Measurements from ENCODE around the gene RGS9.

The RGS9 gene

DNA sequence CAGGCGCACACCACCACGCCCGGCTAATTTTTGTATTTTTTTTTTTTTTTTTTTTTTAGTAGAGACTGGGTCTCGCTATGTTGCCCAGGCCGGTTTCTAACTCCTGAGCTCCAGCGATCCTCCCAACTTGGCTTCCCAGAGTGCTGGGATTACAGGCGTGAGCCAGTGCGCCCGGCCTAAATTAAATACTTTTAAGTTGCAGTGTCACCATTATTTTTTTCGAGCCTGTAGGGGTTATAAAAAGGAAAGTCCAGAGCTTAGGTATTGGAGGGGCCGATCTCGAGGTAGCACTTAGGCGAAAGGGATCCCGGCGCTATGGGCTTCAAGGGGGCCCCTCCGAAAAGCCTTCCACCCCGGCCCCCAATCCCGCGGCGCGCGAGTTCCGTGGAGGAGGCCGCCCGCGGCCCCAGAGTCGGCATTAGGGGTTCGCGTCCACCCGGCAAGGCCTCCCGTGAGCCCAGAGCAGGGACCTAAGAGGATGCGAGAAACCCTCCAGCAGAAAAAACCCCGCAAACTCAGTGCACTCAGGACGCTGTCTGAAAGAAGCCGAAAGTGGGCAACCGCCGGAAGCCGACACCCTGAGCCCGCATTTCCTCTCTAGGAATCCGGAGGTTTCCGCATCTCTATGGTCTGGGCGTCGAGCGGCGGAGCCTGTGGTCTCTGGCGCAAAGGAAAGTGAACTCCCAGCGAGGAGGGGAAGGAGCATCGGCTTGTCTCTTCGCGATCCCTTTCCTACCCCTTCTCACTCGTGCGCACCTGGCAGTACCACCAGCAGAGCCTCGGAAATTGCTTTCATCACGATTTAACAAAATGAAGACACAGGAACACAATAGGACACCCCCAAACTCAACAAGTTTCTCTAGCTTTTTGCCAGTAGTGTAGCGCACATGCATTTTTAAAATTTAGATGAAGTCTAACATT is 14.1 kb upstream of the RGS9 start:
- FAIRE-seq (peak; percentile 65), DNase-seq (ENCODE audit: insufficient read length, low spot score) (peak; percentile 89)
- TF ChIP-seq POLR2A (IDR thresholded peaks at IDR 0.05; ENCODE audit: low read depth, low read length): peak; percentile 49

DNA sequence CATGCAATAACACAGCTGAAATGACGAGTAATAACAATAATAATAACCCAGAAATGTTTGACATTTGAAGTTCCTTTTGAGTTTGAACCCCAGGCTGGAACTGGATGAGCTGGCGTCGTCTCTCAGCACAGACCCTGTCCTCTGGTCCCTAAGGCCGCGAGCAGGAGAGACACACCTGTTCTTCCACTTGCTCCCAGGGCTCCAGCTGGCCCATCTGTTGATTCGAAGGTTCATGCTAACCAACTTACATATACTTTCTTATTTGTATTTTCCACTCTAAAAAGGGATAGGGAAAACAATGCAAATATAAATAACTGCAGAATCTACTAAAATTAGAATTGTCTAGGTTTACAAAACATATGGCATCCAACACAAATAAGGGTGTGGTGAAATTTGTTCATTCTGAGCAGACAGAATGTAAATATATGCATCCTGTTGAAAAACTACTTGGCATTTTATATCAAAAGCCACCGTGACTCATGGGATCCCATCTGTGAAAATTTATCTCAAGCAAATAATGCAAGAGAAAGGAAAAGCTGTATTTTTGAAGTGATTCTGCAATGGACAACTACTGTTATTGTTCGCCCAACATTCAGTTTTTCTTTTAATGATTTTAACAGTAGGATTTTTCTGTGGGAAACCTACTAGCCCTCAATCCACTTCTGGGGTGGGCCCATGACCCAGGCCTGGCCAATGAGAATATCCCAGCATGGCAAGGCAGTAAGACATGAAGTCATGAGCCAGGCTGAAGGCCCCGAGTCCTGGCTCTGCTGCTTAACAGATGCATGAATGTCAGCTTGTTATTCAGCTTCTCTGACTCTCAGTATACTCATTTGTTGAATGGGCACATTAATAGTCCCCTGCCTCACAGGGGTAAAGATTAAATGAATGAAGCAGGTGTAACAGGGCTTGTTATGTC is 13.2 kb upstream of the RGS9 start:
- FAIRE-seq (no peak), DNase-seq (ENCODE audit: insufficient read length, low spot score) (no peak)

DNA sequence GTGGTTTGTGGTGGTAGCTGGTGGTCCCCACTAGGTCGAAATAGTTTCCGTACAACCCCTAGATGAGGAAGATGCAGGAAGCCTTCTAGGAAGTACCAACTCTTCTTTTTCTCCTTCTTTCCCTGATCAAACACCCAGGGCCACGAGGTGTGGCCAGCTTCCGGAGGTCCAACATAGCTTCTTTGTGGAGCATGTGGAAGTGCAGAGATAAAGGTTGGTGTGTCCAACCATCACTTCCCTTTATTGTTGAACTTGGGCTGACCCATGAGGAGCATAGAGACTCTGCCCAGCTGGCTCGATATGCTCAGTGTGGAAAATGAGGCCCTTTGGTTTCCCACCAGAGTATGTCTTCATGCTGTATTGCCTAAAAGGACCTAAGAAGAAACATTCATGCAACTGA is 6.3 kb upstream of the RGS9 start:
- FAIRE-seq (no peak), DNase-seq (ENCODE audit: insufficient read length, low spot score) (no peak)
- TF ChIP-seq POLR2A (IDR thresholded peaks at IDR 0.05; ENCODE audit: low read depth, low read length): no peak

More for the DNA sequence above, 13.2 kb upstream of the RGS9 start:
- TF ChIP-seq POLR2A (IDR thresholded peaks at IDR 0.05; ENCODE audit: low read depth, low read length): no peak

DNA sequence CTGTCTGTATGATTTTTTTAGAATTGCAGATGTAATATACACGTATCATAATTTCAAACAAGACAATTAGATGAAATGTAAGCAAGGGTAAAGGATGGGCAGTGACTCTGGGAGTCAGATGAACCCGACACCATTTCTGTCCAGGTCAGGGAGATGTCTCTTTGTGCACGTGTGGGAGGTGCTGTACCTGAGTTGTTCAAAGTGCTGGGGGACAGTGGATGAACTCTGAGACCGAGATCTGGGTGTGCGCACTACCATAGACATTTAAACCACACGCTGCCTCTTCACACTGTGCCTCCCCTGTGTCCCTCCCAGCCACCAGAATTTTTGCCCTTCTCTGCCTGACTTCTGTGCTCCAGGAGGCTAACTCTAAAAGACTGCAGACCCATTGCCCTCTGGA is 5.9 kb upstream of the RGS9 start:
- no peak for FAIRE-seq
- no peak for TF ChIP-seq POLR2A (IDR thresholded peaks at IDR 0.05; ENCODE audit: low read depth, low read length)
- no peak for DNase-seq (ENCODE audit: insufficient read length, low spot score)

DNA sequence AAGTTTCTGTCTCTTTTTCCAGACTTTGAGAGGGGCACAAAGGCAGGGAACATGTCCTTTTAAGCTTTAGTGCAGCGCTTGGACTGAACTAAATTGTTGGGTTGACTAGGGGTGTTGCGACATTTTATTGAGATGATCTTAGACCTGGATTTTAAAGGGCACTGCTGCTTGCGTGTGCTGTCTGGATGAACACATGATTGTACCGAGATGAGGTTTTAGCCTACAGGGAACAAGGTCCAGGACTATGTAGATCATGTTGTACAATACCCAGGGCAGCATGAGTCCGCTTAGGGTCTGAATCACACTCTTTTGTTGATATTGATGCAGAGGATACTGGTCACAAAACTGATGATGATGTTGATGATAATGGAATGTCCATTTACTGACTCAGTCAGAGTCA is 5.2 kb upstream of the RGS9 start:
- TF ChIP-seq POLR2A (IDR thresholded peaks at IDR 0.05; ENCODE audit: low read depth, low read length): no peak
- peak; percentile 86 for DNase-seq (ENCODE audit: insufficient read length, low spot score)

DNA sequence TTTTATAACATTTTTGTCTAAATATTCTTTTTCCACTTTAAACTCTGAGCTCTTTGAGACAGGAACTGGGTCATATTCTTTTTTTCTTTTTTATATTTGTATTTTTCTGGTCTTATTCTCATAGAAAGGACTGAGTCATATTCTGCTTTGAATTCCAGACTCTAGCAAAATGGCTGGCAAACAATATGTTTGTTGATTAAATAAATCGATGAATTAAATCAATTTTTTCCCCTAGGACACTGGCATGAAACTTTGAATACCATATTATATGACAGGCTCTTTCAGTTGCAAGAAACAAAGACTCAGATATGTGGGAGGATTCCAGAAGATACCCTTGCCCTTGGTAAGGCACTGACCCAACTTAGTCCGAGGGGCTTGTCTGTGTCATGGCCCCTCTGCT is 3.1 kb upstream of the RGS9 start:
- TF ChIP-seq POLR2A (IDR thresholded peaks at IDR 0.05; ENCODE audit: low read depth, low read length): no peak
- no peak for DNase-seq (ENCODE audit: insufficient read length, low spot score)
- FAIRE-seq: no peak

More for the DNA sequence above, 5.2 kb upstream of the RGS9 start:
- FAIRE-seq: peak; percentile 87

DNA sequence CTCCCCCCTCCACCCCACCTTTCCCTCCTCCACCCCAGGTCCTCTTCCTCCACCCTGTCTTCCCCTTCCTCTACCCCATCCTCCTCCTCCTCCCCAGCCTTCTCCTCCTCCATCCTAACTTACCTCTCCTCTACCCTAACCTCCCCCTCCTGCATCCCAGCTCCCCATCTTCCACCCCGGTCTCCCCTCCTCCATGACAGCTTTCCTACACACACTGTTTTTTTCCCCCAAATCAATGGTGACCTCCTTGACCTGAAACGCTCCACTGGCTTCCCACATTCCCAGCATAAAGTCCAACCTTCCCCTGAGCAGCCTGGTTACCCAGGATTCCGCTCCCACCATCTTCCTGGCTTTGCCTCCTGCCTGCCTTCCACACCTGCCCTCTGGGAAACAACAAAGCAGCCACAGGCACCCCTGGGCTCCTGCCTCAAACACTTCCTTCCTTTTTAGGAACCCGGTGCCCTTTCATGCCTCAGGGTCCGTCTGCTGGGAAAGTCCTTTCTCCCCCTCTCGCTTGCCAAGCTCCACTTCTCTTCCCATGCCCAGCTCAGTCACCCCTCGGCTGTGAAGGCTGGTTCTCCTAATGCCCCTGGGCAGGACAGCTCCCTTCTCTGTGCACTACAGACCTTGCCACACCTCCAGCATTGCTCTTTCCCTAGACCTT is 2.1 kb downstream of the RGS9 start:
- no peak for DNase-seq (ENCODE audit: insufficient read length, low spot score)
- FAIRE-seq: no peak
- TF ChIP-seq POLR2A (IDR thresholded peaks at IDR 0.05; ENCODE audit: low read depth, low read length): no peak

DNA sequence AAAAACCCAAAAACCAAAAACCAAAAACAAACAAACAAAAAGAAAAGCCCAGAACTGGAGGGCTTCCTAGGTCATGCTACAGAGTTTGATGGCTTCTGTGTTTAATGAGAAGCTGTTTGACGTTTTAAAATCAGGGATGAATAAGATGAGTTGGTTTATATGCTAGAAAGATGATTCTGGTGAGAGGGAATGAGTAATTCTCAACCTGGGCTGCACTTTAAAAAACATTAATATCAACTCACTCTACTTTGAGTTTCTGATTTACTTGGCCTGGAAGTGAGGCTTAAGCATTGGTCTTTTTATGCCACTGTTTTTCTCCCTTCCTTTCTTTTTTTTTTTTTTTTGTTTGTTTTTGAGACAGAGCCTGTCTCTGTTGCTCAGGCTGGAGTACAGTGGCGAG is 5.1 kb downstream of the RGS9 start:
- no peak for TF ChIP-seq POLR2A (IDR thresholded peaks at IDR 0.05; ENCODE audit: low read depth, low read length)
- DNase-seq (ENCODE audit: insufficient read length, low spot score): no peak
- no peak for FAIRE-seq

DNA sequence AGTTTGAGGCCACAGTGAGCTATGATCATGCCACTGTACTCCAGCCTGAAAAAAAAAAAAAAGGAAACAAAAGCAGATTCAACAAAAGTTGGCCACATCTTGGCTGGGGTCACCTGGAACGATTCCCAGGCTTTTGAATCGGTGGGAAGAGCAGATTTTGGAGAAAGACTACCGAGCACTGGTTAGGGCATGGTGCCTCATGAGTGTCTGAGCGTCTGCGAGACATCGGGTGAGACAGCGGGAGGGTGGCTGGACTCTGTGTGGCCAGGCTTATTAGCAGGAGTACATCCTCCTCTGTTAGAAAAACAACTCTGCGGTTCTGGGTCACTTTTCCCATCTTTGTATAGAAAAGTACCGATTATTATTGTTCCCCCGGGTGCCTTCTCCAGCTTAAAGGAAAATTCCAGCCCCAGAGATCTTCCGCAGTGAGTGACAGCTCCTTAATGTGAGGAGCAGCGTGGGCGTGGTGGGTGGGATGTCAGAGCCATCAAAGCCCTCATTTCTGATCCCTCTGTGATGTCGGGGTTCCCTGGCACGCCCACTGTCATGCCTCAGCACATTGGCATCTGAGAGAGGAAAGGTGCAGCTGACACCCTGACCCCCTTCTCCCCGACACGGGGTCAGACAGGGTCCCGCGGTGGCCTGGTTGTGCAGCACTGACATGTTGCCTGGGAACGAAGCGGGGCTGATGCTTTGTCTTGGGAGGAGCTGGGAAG is 6.9 kb downstream of the RGS9 start:
- no peak for DNase-seq (ENCODE audit: insufficient read length, low spot score)
- FAIRE-seq: no peak
- TF ChIP-seq POLR2A (IDR thresholded peaks at IDR 0.05; ENCODE audit: low read depth, low read length): no peak

DNA sequence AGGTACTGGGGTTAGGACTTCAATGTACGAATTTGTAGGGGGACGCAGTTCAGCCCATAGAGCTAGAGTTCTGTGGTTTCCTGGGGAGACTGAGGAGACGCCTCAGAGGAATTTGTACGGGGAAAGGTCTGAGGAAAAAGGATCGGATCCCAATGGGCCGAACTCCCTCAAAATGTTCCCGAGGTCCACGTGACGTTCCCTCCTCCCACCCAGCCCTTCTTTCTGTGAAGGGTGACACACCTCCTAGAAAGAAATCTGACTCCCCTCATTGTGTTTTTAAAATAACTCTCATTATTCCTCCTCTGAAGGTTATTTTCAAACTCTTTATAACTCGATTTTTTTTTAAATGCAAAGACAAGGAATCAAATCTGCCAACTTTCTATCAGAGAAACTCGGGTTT is 8.6 kb downstream of the RGS9 start:
- FAIRE-seq (no peak), DNase-seq (ENCODE audit: insufficient read length, low spot score) (no peak)
- TF ChIP-seq POLR2A (IDR thresholded peaks at IDR 0.05; ENCODE audit: low read depth, low read length): no peak

DNA sequence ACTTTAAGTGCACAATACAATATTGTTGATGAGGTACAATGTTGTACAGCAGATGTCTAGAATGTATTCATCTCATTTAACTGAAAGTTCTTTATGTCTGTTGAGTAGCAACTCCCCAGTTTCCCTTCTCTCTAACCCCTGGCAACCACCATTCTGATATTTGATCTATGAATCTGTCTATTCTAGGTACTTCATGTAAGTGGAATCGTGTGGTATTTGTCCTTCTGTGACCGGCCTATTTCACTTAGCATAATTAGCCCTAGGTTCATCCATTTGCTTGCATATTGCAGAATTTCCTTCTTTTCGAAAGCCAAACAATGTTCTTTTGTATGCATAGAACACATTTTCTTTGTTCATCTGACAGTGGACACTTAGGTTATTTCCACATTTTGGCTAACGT is 10.8 kb downstream of the RGS9 start:
- TF ChIP-seq POLR2A (IDR thresholded peaks at IDR 0.05; ENCODE audit: low read depth, low read length): no peak
- FAIRE-seq (no peak), DNase-seq (ENCODE audit: insufficient read length, low spot score) (no peak)

DNA sequence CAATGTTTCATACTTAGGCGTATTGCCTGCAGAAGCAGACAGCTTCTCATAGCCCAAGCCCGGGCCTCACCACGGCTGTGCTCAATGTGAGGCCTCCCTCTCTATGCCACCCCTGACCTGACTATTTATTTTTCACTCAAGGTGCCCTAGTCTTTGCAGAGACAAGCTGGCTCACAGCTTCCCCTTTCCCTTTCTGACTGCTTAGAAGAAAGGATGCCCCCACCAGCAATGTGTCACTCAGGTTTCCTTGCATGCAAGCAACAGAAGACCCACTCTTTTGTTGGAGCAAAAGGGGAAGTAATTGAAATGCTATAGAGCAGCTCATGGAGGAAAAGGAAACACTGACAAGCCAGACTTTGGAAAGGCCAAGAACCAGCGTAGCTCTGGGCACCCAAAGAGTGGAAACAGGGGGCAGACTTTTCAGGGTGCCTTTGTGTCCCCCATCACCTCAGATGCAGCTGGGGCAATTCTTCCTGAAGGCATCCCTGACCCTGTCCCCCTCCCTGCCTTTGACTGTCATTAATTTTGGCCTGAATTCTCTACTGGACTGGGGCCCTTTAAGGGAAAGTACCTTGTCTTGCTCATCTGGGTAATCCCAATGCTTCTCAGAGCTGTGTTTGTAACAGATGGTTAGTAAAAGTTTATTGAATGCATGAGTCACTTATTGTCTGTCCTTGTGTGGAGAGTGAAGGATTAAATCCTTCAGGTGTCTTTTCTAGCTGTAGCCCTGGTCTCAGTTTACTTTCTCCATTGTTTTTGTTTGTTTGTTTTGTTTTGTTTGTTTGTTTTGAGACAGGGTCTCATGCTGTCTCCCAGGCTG is 17.8 kb downstream of the RGS9 start:
- DNase-seq (ENCODE audit: insufficient read length, low spot score) (peak; percentile 62), FAIRE-seq (no peak)
- no peak for TF ChIP-seq POLR2A (IDR thresholded peaks at IDR 0.05; ENCODE audit: low read depth, low read length)
